Measurements from ENCODE around the gene KDM3B.

The KDM3B gene

DNA sequence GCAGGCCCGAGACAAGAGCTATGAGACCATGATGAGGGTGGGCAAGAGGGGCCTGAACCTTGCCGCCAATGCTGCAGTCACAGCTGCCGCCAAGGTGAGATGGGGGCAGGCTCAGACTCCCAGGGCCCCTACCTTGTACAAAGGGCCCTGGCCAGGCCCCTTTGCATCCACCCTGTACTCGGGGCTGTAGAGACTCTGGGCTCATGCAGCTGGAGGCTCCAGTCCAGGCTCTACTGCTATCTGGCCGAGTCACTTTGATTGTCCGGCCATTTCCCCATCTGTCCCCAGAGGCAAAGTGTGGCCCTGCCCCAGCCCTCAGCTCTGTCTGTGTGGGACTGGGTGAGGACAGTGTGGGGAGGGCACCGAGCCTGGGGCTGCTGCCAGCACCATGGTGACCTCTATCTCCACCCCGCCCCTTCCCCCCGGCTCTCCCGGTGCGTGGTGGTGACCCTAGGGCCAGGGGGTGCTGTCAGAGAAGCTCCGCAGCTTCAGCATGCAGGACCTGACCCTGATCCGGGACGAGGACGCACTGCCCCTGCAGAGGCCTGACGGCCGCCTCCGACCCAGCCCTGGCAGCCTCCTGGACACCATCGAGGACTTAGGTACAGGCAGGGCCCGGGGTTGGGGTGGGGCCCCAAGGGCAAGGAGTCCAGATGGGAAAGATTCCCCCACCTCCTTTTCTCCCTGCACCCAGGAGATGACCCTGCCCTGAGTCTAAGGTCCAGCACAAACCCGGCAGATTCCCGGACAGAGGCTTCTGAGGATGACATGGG, 92.5 kb downstream of the KDM3B start:
- H3K4me1 ChIP-seq (ENCODE audit: low read depth, poor library complexity, severe bottlenecking) = no peaks in the 10 kb centered on the region
- H2AFZ ChIP-seq (ENCODE audit: low read depth) = no peak overlapping the region
- no peak overlapping the region for H3K4me3 ChIP-seq (IDR thresholded peaks at IDR 0.05; ENCODE audit: insufficient read depth, low read depth, low read length)
- H3K36me3 ChIP-seq (ENCODE audit: insufficient read depth) = no peaks in the 10 kb centered on the region
- H3K9ac ChIP-seq = no peak overlapping the region
- H3K27me3 ChIP-seq (ENCODE audit: insufficient read depth, low read depth) = no peaks in the 10 kb centered on the region
- H3K27ac ChIP-seq = no peak overlapping the region
- no peaks in the 10 kb centered on the region for H4K20me1 ChIP-seq (ENCODE audit: insufficient read depth)
- H3K4me2 ChIP-seq = no peak overlapping the region
- no peaks in the 10 kb centered on the region for H3K79me2 ChIP-seq (ENCODE audit: insufficient read depth, low read depth)
- TF ChIP-seq, protein P1, sequence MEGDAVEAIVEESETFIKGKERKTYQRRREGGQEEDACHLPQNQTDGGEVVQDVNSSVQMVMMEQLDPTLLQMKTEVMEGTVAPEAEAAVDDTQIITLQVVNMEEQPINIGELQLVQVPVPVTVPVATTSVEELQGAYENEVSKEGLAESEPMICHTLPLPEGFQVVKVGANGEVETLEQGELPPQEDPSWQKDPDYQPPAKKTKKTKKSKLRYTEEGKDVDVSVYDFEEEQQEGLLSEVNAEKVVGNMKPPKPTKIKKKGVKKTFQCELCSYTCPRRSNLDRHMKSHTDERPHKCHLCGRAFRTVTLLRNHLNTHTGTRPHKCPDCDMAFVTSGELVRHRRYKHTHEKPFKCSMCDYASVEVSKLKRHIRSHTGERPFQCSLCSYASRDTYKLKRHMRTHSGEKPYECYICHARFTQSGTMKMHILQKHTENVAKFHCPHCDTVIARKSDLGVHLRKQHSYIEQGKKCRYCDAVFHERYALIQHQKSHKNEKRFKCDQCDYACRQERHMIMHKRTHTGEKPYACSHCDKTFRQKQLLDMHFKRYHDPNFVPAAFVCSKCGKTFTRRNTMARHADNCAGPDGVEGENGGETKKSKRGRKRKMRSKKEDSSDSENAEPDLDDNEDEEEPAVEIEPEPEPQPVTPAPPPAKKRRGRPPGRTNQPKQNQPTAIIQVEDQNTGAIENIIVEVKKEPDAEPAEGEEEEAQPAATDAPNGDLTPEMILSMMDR (conservative IDR thresholded peaks at IDR 0.05; ENCODE audit: low read depth, low read length) = no peak

DNA sequence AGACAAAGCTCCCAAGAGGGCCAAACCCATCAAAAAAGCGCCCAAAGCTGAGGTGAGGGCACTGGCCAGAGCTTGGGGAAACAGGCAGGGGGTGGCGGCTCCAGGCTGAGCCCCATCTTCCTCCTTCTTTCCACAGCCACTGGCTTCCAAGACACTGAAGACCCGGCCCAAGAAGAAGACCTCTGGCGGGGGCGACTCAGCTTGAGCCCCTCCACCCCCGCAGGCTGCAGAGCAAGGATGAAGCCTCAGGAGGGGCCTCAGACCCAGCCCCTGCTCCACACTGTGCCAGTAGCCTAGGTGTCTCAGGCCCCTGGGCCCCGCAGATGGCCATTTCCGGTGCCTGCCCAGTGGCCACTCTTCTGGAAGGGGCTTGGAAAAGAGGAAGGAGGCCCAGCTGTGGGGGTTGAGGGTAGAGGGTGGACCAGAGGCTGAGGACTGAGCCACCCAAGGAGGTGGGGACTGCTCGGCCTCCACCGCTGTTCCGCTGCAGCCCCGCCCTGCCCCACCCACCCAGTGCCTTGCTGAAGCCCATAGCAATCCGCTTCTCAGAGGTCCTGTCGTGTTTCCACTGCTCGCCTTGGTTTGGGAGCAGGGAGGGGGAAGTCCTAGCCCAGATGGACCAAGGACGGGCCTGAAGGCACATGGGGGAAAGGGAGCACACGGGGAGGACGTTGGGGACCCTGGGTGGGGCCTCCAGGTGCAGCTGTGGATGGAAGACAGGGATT, 93.2 kb downstream of the KDM3B start:
- H3K36me3 ChIP-seq (ENCODE audit: insufficient read depth) = no peaks in the 10 kb centered on the region
- no peaks in the 10 kb centered on the region for H3K4me1 ChIP-seq (ENCODE audit: low read depth, poor library complexity, severe bottlenecking)
- no peaks in the 10 kb centered on the region for H4K20me1 ChIP-seq (ENCODE audit: insufficient read depth)
- H3K4me3 ChIP-seq (IDR thresholded peaks at IDR 0.05; ENCODE audit: insufficient read depth, low read depth, low read length) = no peak overlapping the region
- no peaks in the 10 kb centered on the region for H3K79me2 ChIP-seq (ENCODE audit: insufficient read depth, low read depth)
- H3K9ac ChIP-seq = no peak overlapping the region
- H2AFZ ChIP-seq (ENCODE audit: low read depth) = no peak overlapping the region
- TF ChIP-seq, protein P1 (conservative IDR thresholded peaks at IDR 0.05; ENCODE audit: low read depth, low read length) = no peak
- H3K4me2 ChIP-seq = no peak overlapping the region
- no peaks in the 10 kb centered on the region for H3K27me3 ChIP-seq (ENCODE audit: insufficient read depth, low read depth)
- no peak overlapping the region for H3K27ac ChIP-seq

DNA sequence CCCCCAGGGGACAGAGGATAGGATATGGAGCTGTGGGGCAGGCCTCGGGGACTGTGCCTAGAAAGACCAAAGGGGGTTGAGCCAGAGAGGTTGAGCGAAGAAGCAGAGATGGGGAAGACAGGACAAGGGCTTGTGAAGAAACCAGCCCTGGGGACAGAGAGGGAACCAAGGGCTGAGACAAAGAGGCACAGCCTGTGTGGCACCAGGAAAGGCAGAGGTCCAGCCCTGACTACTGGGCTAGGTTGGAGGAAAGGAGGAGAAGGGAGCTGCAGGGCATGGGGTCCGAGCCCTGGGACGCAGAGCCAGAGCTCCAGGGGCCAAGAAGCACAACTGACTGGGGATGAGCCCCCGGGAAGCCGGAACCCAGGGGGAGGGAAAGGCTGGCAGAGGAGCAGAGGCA, 95.6 kb downstream of the KDM3B start:
- no peak overlapping the region for H3K9ac ChIP-seq
- no peak overlapping the region for H3K4me2 ChIP-seq
- H3K79me2 ChIP-seq (ENCODE audit: insufficient read depth, low read depth) = no peaks in the 10 kb centered on the region
- no peak overlapping the region for H2AFZ ChIP-seq (ENCODE audit: low read depth)
- no peaks in the 10 kb centered on the region for H3K4me1 ChIP-seq (ENCODE audit: low read depth, poor library complexity, severe bottlenecking)
- no peak overlapping the region for H3K27ac ChIP-seq
- H3K27me3 ChIP-seq (ENCODE audit: insufficient read depth, low read depth) = no peaks in the 10 kb centered on the region
- no peaks in the 10 kb centered on the region for H4K20me1 ChIP-seq (ENCODE audit: insufficient read depth)
- H3K4me3 ChIP-seq (IDR thresholded peaks at IDR 0.05; ENCODE audit: insufficient read depth, low read depth, low read length) = no peak overlapping the region
- TF ChIP-seq, protein P1 (conservative IDR thresholded peaks at IDR 0.05; ENCODE audit: low read depth, low read length) = no peak
- no peaks in the 10 kb centered on the region for H3K36me3 ChIP-seq (ENCODE audit: insufficient read depth)

- Histone ChIP-seq H3K79me2 (ENCODE audit: insufficient read depth, low read depth) (no peaks in the 10 kb centered on the region), H3K4me1 (ENCODE audit: low read depth, poor library complexity, severe bottlenecking) (no peaks in the 10 kb centered on the region), H3K27ac (no peak overlapping the region), H3K4me2 (no peak overlapping the region), H2AFZ (ENCODE audit: low read depth) (no peak overlapping the region), H3K4me3 (IDR thresholded peaks at IDR 0.05; ENCODE audit: insufficient read depth, low read depth, low read length) (no peak overlapping the region), H3K36me3 (ENCODE audit: insufficient read depth) (no peaks in the 10 kb centered on the region), H3K9ac (no peak overlapping the region), H4K20me1 (ENCODE audit: insufficient read depth) (no peaks in the 10 kb centered on the region), H3K27me3 (ENCODE audit: insufficient read depth, low read depth) (no peaks in the 10 kb centered on the region)
- TF ChIP-seq, protein P1 (conservative IDR thresholded peaks at IDR 0.05; ENCODE audit: low read depth, low read length) = no peak
Measured at GRCh38 chr5:138448481-138449398, 96.3 kb downstream of the KDM3B start.

Data from KMS-11 (cell line).